GM13976 (cell line): ENCODE data around the gene MPEG1.

Experiments
- DNase-seq: peaks from one replicate; pipeline ENCODE4 v3.0.0; 2012; ENCODE audit warnings: low spot score
- in situ Hi-C: fragments of 300-500 bp; cut with MboI; formaldehyde crosslinking; loops from one replicate; pipeline ENCODE4 v1.12.0; 2022; ENCODE audit warnings: low sequenced_read_pairs, mixed read lengths, inconsistent platforms; ENCODE audit not compliant: unreplicated experiment
- TF ChIP-seq, protein P1 (sequence below): IDR thresholded peaks from 2 replicates; pipeline ENCODE4 v1.5.1; 2012; ENCODE audit warnings: borderline replicate concordance, mild to moderate bottlenecking; ENCODE audit not compliant: insufficient read depth; ENCODE audit errors: extremely low read depth, missing control alignments, control extremely low read depth

MPEG1 gene

DNA sequence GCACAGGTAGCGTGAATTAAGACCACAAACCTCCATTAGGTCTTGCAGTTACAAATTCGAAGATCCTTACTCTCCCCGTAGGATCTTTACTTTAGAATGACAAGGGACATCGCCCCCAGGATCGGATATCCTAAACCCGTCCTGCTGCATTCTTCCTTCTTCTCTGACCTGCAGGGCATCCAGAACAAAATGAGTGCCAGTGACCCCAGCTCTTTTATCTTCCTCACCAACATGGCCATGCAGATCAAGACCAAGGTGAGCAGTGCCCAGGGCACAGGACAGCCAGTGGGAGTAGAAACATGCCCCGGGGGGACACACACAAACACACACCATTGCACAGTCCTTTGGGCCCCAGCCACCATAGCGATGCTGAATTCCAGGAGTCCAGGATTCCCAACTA, 42.6 kb upstream of the MPEG1 start:
- no peak for DNase-seq
- TF ChIP-seq, protein P1, sequence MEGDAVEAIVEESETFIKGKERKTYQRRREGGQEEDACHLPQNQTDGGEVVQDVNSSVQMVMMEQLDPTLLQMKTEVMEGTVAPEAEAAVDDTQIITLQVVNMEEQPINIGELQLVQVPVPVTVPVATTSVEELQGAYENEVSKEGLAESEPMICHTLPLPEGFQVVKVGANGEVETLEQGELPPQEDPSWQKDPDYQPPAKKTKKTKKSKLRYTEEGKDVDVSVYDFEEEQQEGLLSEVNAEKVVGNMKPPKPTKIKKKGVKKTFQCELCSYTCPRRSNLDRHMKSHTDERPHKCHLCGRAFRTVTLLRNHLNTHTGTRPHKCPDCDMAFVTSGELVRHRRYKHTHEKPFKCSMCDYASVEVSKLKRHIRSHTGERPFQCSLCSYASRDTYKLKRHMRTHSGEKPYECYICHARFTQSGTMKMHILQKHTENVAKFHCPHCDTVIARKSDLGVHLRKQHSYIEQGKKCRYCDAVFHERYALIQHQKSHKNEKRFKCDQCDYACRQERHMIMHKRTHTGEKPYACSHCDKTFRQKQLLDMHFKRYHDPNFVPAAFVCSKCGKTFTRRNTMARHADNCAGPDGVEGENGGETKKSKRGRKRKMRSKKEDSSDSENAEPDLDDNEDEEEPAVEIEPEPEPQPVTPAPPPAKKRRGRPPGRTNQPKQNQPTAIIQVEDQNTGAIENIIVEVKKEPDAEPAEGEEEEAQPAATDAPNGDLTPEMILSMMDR: no peak
- in situ Hi-C loops: no loop called here

DNA sequence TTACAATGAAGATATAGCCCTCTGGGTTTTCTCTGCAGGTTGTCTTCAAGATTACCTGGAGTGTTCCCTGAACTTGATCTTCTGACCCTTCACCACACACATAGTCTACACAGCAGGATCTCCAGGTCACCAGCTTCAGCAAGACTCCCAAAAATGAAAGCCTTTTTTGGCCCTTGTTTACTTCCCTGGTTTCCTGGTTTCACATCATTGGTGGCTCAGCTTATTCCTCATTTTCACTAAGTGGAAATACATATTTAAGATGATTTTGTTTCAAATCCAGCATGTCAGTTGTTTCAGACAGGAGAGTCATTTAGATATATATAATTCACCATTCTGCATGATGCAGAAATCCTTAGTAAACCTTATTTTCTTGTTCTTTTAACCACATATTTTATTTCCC, 41.6 kb upstream of the MPEG1 start:
- in situ Hi-C loops: no loop called here
- TF ChIP-seq, protein P1: no peak
- DNase-seq: no peak

DNA sequence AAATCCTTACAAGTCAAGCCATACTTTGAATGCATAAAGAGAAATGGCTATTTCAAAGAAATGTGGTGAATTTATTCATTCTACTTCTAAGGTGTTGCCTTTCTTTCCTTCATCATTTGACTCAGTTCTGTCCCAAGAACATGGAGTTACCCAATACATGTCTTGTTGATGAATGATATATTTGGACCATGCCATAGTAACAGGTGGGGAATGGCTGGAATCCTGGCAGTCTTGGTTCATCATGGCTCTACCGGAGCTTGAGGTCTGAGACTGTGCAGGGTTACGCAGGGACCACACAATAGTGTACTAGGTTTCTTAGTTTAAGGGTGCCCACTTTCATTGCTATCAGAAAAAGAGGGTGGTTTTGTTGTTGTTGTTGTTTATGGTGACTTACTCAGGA, 40.3 kb upstream of the MPEG1 start:
- in situ Hi-C loops: no loop called here
- TF ChIP-seq, protein P1: no peak
- no peak for DNase-seq

DNA sequence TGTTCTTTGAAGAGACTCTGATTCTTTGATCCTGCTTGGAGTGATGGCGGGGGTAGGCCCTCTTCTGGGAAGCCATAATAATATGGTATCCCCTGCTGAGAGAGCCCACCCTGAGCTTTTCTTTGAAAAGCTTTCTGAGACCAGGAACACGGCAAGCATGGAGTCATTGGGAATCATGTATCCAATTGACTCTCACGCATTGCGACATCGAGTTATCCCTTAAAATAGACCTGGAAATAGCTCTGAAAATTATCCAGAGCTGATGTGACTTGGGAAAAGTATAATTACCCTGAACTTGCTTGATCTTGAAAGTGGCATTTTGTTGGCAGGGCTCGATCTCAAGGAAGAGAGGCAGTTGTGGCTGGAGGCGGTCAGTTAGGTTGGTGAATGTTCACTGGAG, 36.8 kb upstream of the MPEG1 start:
- in situ Hi-C loops: no loop called here
- TF ChIP-seq, protein P1: no peak
- DNase-seq: no peak

DNA sequence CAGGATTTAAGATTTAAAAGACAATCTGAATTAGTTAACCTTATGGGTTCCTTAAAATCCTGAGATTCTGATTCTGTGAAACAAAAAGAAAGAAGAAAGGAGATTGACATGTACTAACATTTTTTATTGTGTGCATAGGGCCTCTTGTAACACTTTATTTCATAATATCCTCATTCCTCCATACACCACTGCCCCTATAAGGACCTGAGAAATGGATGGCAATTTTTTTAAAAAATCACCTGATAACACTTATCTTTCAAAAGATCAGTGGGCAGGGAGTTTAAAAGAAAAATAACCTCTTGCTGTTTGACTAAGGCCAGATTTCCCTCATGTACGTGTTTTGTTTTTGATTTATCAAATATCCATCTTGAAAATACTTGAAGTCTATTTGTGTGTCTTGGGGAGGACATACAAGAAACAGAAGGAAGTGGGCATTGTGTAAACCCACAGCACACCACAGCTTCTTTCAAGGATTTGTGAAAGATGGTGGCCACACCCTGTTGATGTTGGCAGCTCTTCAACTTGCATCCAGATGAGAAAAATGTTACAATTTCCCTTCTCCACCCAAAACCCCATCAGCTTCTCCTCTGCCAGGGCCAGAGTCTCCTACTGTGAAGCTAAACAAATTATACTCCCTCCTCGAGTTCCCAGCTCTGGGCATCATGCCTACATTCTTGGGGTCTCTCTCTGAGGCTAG, 35.0 kb upstream of the MPEG1 start:
- in situ Hi-C loops: no loop called here
- DNase-seq: no peak
- TF ChIP-seq, protein P1: no peak

DNA sequence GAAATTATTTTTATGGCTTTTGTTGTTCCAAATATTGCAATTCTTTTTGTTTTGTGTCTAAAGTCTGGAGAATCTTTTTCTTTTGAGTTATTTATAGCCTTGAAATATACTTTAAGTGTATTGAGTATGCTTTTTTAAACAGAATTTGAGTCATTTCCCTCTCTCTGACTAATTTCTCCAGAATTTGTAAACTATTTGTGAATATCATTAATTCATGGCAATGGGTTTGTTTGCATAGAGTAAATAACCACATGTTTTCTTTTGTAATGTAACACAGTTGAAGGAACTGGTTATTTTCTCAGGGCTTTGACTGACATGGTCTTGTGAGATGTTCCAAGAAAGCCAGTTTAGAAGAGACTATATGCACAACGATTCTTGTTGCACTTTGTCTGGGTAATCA, 30.9 kb upstream of the MPEG1 start:
- TF ChIP-seq, protein P1: no peak
- no peak for DNase-seq
- in situ Hi-C loops: no loop called here
